ENCODE results near the gene GOLGA8J. TPM values are rescaled to one million over a fixed set of nuclear protein-coding genes. Genes with fewer than 3 reads are reported as not detected.

GOLGA8J gene
- total RNA-seq = 0.09 TPM in 1 of 2 replicates, not detected in the other

GRCh38 chr15:30082655-30083054 is at the start of gene GOLGA8J:
Gene GOLGA8J (plus strand): TSS chr15:30082955. CDS start chr15:30083053, 98 bp downstream.

GRCh38 chr15:30134751-30135150 is 52.0 kb downstream of the GOLGA8J start, which contains the start of gene GOLGA8T:
Gene GOLGA8T (plus strand): TSS chr15:30135051. CDS start chr15:30135149, 98 bp downstream.

Other genes starting within 250 kb of the GOLGA8J start
- gene GOLGA8T, start 52.1 kb downstream of the GOLGA8J start, total RNA-seq = under 0.01 and 0.17 TPM in 2 replicates

Data from bronchial smooth muscle cell (primary cell).